Gastrocnemius medialis (tissue), 4 donors: ENCODE data around the gene PHLDB2.

Experiments used
- POLR2A ChIP-seq, 2 donors: fragments of 450-650 bp; IDR thresholded peaks; one replicate each; pipeline ENCODE4 v1.6.1; 2017; ENCODE audit warnings: antibody characterized with exemption in 2 of 2, mild to moderate bottlenecking in 2 of 2, moderate library complexity in 2 of 2
- TF ChIP-seq, protein P1 (sequence below), 5 experiments: fragments of 450-650 bp in 3 of 5; fragments of 200-600 bp in 2 of 5; sonication (generic) in 2 of 5; IDR thresholded peaks in 4 of 5; conservative IDR thresholded peaks in 1 of 5; 1 replicate in 4 of 5; 2 replicates in 1 of 5; pipeline ENCODE4 v1.5.1; 2016 to 2019; ENCODE audit warnings: antibody characterized with exemption in 5 of 5, mild to moderate bottlenecking in 3 of 5, moderate library complexity in 3 of 5

DNA sequence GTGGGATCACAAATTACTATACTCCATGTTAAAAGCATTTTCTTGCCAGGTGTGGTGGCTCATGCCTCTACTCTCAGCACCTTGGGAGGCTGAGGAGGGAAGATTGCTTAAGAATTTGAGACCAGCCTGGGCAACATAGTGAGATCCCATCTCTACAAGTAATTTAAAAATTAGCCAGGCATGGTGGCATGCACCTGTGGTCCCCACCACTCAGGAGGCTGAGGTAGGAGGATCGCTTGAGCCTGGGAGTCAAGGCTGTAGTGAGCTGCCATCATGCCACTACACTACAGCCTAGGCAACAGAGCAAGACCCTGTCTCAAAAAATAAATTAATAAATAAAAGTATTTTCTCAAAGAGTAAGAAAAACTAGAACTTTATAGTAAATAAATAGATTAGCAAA, 96.8 kb downstream of the PHLDB2 start:
- no peak for TF ChIP-seq POLR2A (IDR thresholded peaks at IDR 0.05)
- TF ChIP-seq, protein P1, sequence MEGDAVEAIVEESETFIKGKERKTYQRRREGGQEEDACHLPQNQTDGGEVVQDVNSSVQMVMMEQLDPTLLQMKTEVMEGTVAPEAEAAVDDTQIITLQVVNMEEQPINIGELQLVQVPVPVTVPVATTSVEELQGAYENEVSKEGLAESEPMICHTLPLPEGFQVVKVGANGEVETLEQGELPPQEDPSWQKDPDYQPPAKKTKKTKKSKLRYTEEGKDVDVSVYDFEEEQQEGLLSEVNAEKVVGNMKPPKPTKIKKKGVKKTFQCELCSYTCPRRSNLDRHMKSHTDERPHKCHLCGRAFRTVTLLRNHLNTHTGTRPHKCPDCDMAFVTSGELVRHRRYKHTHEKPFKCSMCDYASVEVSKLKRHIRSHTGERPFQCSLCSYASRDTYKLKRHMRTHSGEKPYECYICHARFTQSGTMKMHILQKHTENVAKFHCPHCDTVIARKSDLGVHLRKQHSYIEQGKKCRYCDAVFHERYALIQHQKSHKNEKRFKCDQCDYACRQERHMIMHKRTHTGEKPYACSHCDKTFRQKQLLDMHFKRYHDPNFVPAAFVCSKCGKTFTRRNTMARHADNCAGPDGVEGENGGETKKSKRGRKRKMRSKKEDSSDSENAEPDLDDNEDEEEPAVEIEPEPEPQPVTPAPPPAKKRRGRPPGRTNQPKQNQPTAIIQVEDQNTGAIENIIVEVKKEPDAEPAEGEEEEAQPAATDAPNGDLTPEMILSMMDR (IDR thresholded peaks at IDR 0.05 in 4 of 5, conservative IDR thresholded peaks at IDR 0.05 in 1 of 5): no peak
